Neural progenitor cell (in vitro differentiated cells): ENCODE measurements around the gene ATF4.

ENCODE experiments used
- CTCF ChIP-seq: fragments of 200-600 bp; sonication (generic); IDR thresholded peaks from 2 replicates; pipeline ENCODE4 v1.5.1; 2017; ENCODE audit warnings: antibody characterized with exemption, mild to moderate bottlenecking
- EZH2 ChIP-seq: fragments of 200-600 bp; sonication (generic); IDR thresholded peaks from 2 replicates; pipeline ENCODE4 v1.6.1; 2017; ENCODE audit warnings: antibody characterized with exemption, mild to moderate bottlenecking, moderate library complexity

DNA sequence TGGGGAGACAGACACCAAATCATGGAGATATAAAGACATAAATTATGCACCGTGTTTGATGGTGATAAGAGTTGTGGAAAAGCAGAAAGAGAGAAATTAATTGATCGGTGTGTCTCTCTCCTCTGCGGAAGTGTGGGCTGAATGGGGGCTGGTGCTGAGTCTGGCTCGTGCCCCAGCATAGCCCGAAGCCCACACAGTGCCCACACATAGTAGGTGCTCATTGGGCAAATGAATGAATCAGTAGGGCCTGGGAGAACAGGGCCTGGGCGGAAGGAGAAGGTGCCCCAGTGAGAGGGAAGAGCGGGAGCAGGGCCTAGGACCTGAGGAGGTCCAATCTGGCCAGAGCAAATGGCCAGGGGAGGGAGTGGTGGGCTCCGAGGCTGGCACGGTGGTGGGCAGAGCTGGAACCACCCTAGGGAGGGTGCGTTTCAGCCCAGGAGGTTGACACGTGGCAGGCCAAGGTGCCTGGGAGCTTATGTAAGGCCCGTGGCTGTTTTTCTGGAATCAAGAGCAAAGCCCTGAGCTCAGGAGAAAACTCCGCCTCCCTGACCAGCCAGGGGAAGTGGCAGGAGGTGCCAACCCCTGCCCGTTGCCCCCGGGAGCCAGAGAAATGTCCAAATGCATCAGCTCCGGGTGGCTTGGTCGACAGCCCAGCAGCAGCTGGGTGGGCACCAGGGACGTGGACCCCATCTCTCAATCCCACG is 48.1 kb downstream of the ATF4 start:
- no peak for TF ChIP-seq EZH2
- TF ChIP-seq CTCF: no peak
